Spleen (tissue), 7 donors: ENCODE data around the gene FUT7.

Experiments
- CTCF ChIP-seq, 11 experiments: fragments of 200-600 bp in 7 of 11; fragments of 450-650 bp in 4 of 11; sonication (generic) in 4 of 11; IDR thresholded peaks in 8 of 11; conservative IDR thresholded peaks in 3 of 11; 1 replicate in 7 of 11; 2 replicates in 4 of 11; pipeline versions ENCODE4 v1.4.0 to v1.8.0; 2016 to 2021; ENCODE audit warnings: antibody characterized with exemption in 11 of 11, inconsistent platforms in 4 of 11, mild to moderate bottlenecking in 1 of 11
- POLR2A ChIP-seq, 3 donors: fragments of 450-650 bp; IDR thresholded peaks; one replicate each; pipeline ENCODE4 v1.5.1; 2017; ENCODE audit warnings: antibody characterized with exemption in 3 of 3, mild to moderate bottlenecking in 1 of 3
- POLR2AphosphoS5 ChIP-seq, 3 donors: sonication (generic); formaldehyde crosslinking; IDR thresholded peaks; one replicate each; pipeline ENCODE4 v1.5.1; 2017; ENCODE audit warnings: antibody characterized with exemption in 3 of 3
- donor health status: DM: no; HTN: no; CAD: no; lungs with moderate emphysema.
- donor health status: DM: no; HTN: no; CAD: no.
- donor health status: DM: no; HTN: no; CAD: no.

DNA sequence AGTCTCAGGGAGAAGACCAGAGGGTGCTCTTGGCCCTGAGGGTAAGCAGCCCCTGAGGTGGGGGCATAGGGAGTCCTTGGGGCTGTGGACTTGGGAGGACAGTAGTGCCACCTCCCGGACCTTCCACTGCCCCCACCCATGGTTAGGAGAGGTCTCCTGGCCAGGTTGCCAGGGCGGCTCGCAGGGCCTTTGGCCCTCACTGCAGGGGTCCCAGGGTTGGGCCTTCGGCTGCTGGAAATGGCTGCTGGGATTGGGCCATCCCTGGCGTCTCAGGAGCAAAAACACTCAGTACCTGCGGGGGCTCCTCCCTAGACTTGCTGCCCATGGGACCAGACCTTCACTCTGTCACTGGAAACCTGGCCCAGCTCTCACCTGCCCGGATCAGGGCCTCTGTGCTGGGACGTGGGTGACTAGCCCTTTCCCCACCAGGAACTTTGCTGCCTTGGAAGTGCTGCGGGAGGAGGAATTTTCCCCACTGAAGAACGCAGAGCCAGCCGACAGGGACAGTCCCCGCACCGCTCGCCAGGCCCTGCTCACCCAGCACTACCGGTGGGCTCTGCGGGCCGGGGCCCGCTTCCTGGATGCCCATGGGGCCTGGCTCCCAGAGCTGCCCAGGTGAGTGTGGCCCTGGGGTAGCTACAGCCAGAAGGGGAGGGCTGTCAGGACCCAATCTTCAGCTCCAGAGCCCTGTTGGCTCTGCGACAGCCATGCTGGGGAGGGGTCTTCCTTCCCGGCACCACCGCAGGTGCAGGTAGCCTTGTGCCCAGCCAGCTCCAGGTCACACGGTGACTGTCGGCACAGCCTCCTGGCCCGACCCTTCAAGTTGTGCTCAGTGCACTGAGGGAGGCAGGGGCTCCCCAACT is 48.6 kb upstream of the FUT7 start:
- TF ChIP-seq CTCF (IDR thresholded peaks at IDR 0.05 in 8 of 11, conservative IDR thresholded peaks at IDR 0.05 in 3 of 11) (no peak), POLR2A (IDR thresholded peaks at IDR 0.05) (no peak), POLR2AphosphoS5 (IDR thresholded peaks at IDR 0.05) (peak in 1 of 3 donors; percentile 24)
